Osteoblast (primary cell): ENCODE data around the gene EXD2. TPM values are rescaled to one million over a fixed set of nuclear protein-coding genes. Genes with fewer than 3 reads are reported as not detected.
"Not testable (repeated sequence)": the region's sequence is repeated elsewhere in the genome, so short reads cannot be mapped to it uniquely, and the experiment has no call there.

ENCODE experiments used
- DNase-seq: peaks from one replicate; pipeline ENCODE4 v3.0.0; 2011; ENCODE audit warnings: low spot score, mixed read lengths; ENCODE audit not compliant: insufficient read length; ENCODE audit errors: missing footprints
- H2AFZ ChIP-seq: 2 replicates; pipeline ENCODE4 v1.6.0; 2011; ENCODE audit warnings: mild to moderate bottlenecking, low read length
- H3K27ac ChIP-seq: 2 replicates; pipeline ENCODE4 v1.5.1; 2011; ENCODE audit warnings: mild to moderate bottlenecking, low read depth, low read length, moderate library complexity
- H3K27me3 ChIP-seq: 2 replicates; pipeline ENCODE4 v1.6.0; 2012; ENCODE audit warnings: mild to moderate bottlenecking, control low read depth, inconsistent platforms, low read length, moderate library complexity; ENCODE audit not compliant: insufficient read depth
- H3K36me3 ChIP-seq: 2 replicates; pipeline ENCODE4 v1.5.1; 2011; ENCODE audit warnings: mild to moderate bottlenecking, low read length, control low read depth, moderate library complexity; ENCODE audit not compliant: insufficient read depth
- H3K4me1 ChIP-seq: 2 replicates; pipeline ENCODE4 v1.5.1; 2011; ENCODE audit warnings: mild to moderate bottlenecking, low read length, control low read depth, moderate library complexity; ENCODE audit not compliant: insufficient read depth
- H3K4me2 ChIP-seq: 2 replicates; pipeline ENCODE4 v1.6.0; 2011; ENCODE audit warnings: mild to moderate bottlenecking, low read length; ENCODE audit not compliant: insufficient read depth
- H3K4me3 ChIP-seq: fragments of 200-600 bp; sonication (generic); 3 replicates; pipeline ENCODE4 v1.5.1; 2012; ENCODE audit warnings: mild to moderate bottlenecking, low read length, inconsistent platforms; ENCODE audit not compliant: insufficient read depth
- H3K79me2 ChIP-seq: 2 replicates; pipeline ENCODE4 v1.6.0; 2012; ENCODE audit warnings: mild to moderate bottlenecking, low read length, control low read depth, inconsistent platforms; ENCODE audit not compliant: insufficient read depth
- H3K9me3 ChIP-seq: 2 replicates; pipeline ENCODE4 v1.5.1; 2011; ENCODE audit warnings: low read depth, low read length, control low read depth
- H4K20me1 ChIP-seq: 2 replicates; pipeline ENCODE4 v1.6.0; 2012; ENCODE audit warnings: mild to moderate bottlenecking, low read length, control low read depth; ENCODE audit not compliant: insufficient read depth
- CTCF ChIP-seq: IDR thresholded peaks from 2 replicates; pipeline ENCODE4 v1.5.1; 2011; ENCODE audit warnings: mild to moderate bottlenecking, low read depth, low read length, moderate library complexity; ENCODE audit errors: extremely low read depth
- total RNA-seq: library from RNA; depleted of rRNA; stranded (reverse); fragments of >200 nt; gene quantifications from 2 replicates; pipeline ENCODE4 v1.2.3, GENCODE V29; 2012

EXD2 gene
- total RNA-seq, 1 donor, result 19.9 TPM

- no peak overlapping the region for H3K4me3 ChIP-seq
- peaks cover 24% of the 10 kb centered on the region for H3K4me1 ChIP-seq
- H3K27me3 ChIP-seq, result peaks cover 2% of the 10 kb centered on the region
- no peaks in the 10 kb centered on the region for H3K79me2 ChIP-seq
- no peaks in the 10 kb centered on the region for H3K9me3 ChIP-seq
- H3K4me2 ChIP-seq, result no peak overlapping the region
- DNase-seq, result no peak
- H2AFZ ChIP-seq, result peak overlapping the region; percentile 0
- TF ChIP-seq CTCF, result no peak
- H3K27ac ChIP-seq, result no peak overlapping the region
- H4K20me1 ChIP-seq, result no peaks in the 10 kb centered on the region
- H3K36me3 ChIP-seq, result no peaks in the 10 kb centered on the region
Observed at GRCh38 chr14:69270795-69271708, 79.8 kb downstream of the EXD2 start.

GRCh38 chr14:69274321-69274720 is 83.0 kb downstream of the EXD2 start:
- Histone ChIP-seq H3K36me3 (no peaks in the 10 kb centered on the region), H2AFZ (no peak overlapping the region), H3K79me2 (no peaks in the 10 kb centered on the region), H4K20me1 (no peaks in the 10 kb centered on the region), H3K9me3 (no peaks in the 10 kb centered on the region), H3K4me3 (no peak overlapping the region), H3K4me2 (no peak overlapping the region), H3K27ac (no peak overlapping the region), H3K4me1 (peaks cover 4% of the 10 kb centered on the region), H3K27me3 (peaks cover 2% of the 10 kb centered on the region)
- no peak for TF ChIP-seq CTCF
- no peak for DNase-seq

DNA sequence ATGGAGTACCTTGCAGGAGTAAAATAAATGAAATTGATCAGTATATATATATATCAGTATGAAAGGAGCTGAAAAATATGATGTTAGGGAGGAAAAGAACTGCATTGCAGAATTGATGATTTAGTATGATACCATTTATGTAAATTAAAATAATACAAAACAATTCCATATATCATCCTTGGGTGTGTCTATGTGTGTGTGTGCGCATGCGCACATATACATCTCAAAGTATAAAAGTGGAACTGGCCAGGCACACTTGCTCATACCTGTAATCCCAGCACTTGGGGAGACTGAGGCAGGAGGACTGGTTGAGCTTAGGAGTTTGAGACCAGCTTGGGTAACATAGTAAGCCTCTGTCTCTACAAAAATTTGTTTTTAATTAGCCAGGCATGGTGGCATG is 84.0 kb downstream of the EXD2 start:
- Histone ChIP-seq H3K4me3 (no peak overlapping the region), H3K36me3 (no peaks in the 10 kb centered on the region), H3K27ac (no peak overlapping the region), H3K9me3 (no peaks in the 10 kb centered on the region), H3K27me3 (peaks cover 2% of the 10 kb centered on the region), H2AFZ (no peak overlapping the region), H3K79me2 (no peaks in the 10 kb centered on the region), H3K4me2 (no peak overlapping the region), H3K4me1 (no peaks in the 10 kb centered on the region), H4K20me1 (no peaks in the 10 kb centered on the region)
- TF ChIP-seq CTCF, result no peak
- no peak for DNase-seq

- H3K9me3 ChIP-seq, H3K27me3 ChIP-seq, H3K27ac ChIP-seq, H3K79me2 ChIP-seq, H3K4me1 ChIP-seq, DNase-seq, H3K36me3 ChIP-seq, H2AFZ ChIP-seq, H4K20me1 ChIP-seq, H3K4me2 ChIP-seq, H3K4me3 ChIP-seq: not testable (repeated sequence)
Observed at GRCh38 chr14:69277356-69277755, 86.1 kb downstream of the EXD2 start.
